ENCODE data around the gene NEK4.
"Not testable (repeated sequence)": the region's sequence is repeated elsewhere in the genome, so short reads cannot be mapped to it uniquely, and the experiment has no call there.

NEK4 gene

GRCh38 chr3:52731590-52731989 is 39.1 kb downstream of the NEK4 start:
- DNase-seq (ENCODE audit: low read depth) = no peak

- DNase-seq (ENCODE audit: low read depth) = no peak
These were observed 40.1 kb downstream of the NEK4 start for GRCh38 chr3:52730681-52731080.

- not testable (repeated sequence) for DNase-seq (ENCODE audit: low read depth)
These were observed 42.0 kb downstream of the NEK4 start for GRCh38 chr3:52728753-52729152.

- no peak for DNase-seq (ENCODE audit: low read depth)
These were observed 46.2 kb downstream of the NEK4 start for GRCh38 chr3:52724511-52724910.

GRCh38 chr3:52723935-52724334 is 46.8 kb downstream of the NEK4 start:
- DNase-seq (ENCODE audit: low read depth) = no peak

- DNase-seq (ENCODE audit: low read depth) = no peak
These were observed 48.2 kb downstream of the NEK4 start for GRCh38 chr3:52722491-52722890.

- no peak for DNase-seq (ENCODE audit: low read depth)
These were observed 49.1 kb downstream of the NEK4 start for GRCh38 chr3:52721730-52722008.

- DNase-seq (ENCODE audit: low read depth) = no peak
These were observed 49.6 kb downstream of the NEK4 start for GRCh38 chr3:52721002-52721729.

- no peak for DNase-seq (ENCODE audit: low read depth)
These were observed 51.1 kb downstream of the NEK4 start for GRCh38 chr3:52719618-52720017.

- DNase-seq (ENCODE audit: low read depth) = no peak
These were observed 54.9 kb downstream of the NEK4 start for GRCh38 chr3:52715714-52716305.

GRCh38 chr3:52714335-52715302 is 56.1 kb downstream of the NEK4 start:
- DNase-seq (ENCODE audit: low read depth) = no peak

GRCh38 chr3:52712291-52713212 is 58.2 kb downstream of the NEK4 start:
- no peak for DNase-seq (ENCODE audit: low read depth)

GRCh38 chr3:52710512-52710911 is 60.2 kb downstream of the NEK4 start:
- DNase-seq (ENCODE audit: low read depth) = no peak

- DNase-seq (ENCODE audit: low read depth) = no peak
These were observed 63.2 kb downstream of the NEK4 start for GRCh38 chr3:52707585-52707984.

GRCh38 chr3:52705688-52706686 is 64.8 kb downstream of the NEK4 start, which contains the start of the genes GLT8D1 and SPCS1:
Gene GLT8D1 (minus strand): TSS chr3:52705791. CDS start chr3:52700460, 5,331 bp downstream.
Gene SPCS1 (plus strand): TSS chr3:52706106. CDS start chr3:52706247, 141 bp downstream.
- peak; percentile 66 for DNase-seq (ENCODE audit: low read depth)

GRCh38 chr3:52705438-52705687 is 65.4 kb downstream of the NEK4 start:
- no peak for DNase-seq (ENCODE audit: low read depth)

GRCh38 chr3:52704611-52705437 is 65.9 kb downstream of the NEK4 start:
- DNase-seq (ENCODE audit: low read depth) = no peak

GRCh38 chr3:52703341-52703740 is 67.4 kb downstream of the NEK4 start:
- DNase-seq (ENCODE audit: low read depth) = no peak

- no peak for DNase-seq (ENCODE audit: low read depth)
These were observed 73.1 kb downstream of the NEK4 start for GRCh38 chr3:52697632-52697965.

Data from fibroblast of the conjunctiva (primary cell).